Neuronal stem cell (in vitro differentiated cells): ENCODE results near the gene PMPCA.
A peak's percentile ranks its signal among the peaks of the same experiment; 100 is the strongest.

Experiments used
- DNase-seq: peaks from one replicate; pipeline ENCODE4 v3.0.0-alpha.2; 2013; ENCODE audit warnings: low spot score
- H2AFZ ChIP-seq: one replicate; pipeline ENCODE4 v1.6.1; 2013; ENCODE audit warnings: mild to moderate bottlenecking, low read length, inconsistent platforms
- H2AK5ac ChIP-seq: 2 replicates; pipeline ENCODE4 v1.6.1; 2013; ENCODE audit warnings: low read depth, mild to moderate bottlenecking, inconsistent platforms, low read length, moderate library complexity, mixed read lengths
- H2BK120ac ChIP-seq: 2 replicates; pipeline ENCODE4 v1.6.1; 2013; ENCODE audit warnings: low read depth, mild to moderate bottlenecking, inconsistent platforms, low read length, moderate library complexity, mixed read lengths
- H2BK12ac ChIP-seq: one replicate; pipeline ENCODE4 v1.6.1; 2013; ENCODE audit warnings: low read length, inconsistent platforms
- H2BK15ac ChIP-seq: 2 replicates; pipeline ENCODE4 v1.6.1; 2013; ENCODE audit warnings: mild to moderate bottlenecking, low read length, inconsistent platforms, mixed read lengths
- H2BK5ac ChIP-seq: one replicate; pipeline ENCODE4 v1.6.1; 2013; ENCODE audit warnings: inconsistent platforms, mild to moderate bottlenecking, low read length, moderate library complexity
- H3K14ac ChIP-seq: one replicate; pipeline ENCODE4 v1.6.1; 2013; ENCODE audit warnings: low read length, inconsistent platforms
- H3K18ac ChIP-seq: 2 replicates; pipeline ENCODE4 v1.6.1; 2013; ENCODE audit warnings: low read length, inconsistent platforms
- H3K23ac ChIP-seq: 2 replicates; pipeline ENCODE4 v1.6.1; 2013; ENCODE audit warnings: low read depth, mild to moderate bottlenecking, mixed read lengths, low read length, inconsistent platforms; ENCODE audit not compliant: poor library complexity
- H3K27ac ChIP-seq: replicated peaks from 3 replicates; pipeline ENCODE4 v1.5.1; 2013; ENCODE audit warnings: low read length, inconsistent platforms
- H3K27me3 ChIP-seq, 3 experiments: 2 replicates each; pipeline ENCODE4 v1.6.1; 2013; ENCODE audit warnings: low read length in 3 of 3, mild to moderate bottlenecking in 2 of 3, inconsistent platforms in 1 of 3, low read depth in 1 of 3, mixed read lengths in 1 of 3, moderate library complexity in 1 of 3; ENCODE audit not compliant: control insufficient read depth in 3 of 3, insufficient read depth in 3 of 3
- H3K36me3 ChIP-seq, 2 donors: replicated peaks in 1 of 2; 2 replicates each; pipeline ENCODE4 v1.6.1; 2013; ENCODE audit warnings: low read length in 2 of 2; ENCODE audit not compliant: control insufficient read depth in 2 of 2, insufficient read depth in 2 of 2
- H3K4ac ChIP-seq: 2 replicates; pipeline ENCODE4 v1.6.1; 2013; ENCODE audit warnings: inconsistent platforms, mild to moderate bottlenecking, low read length, moderate library complexity
- H3K4me1 ChIP-seq, 2 donors: 1 replicate in 1 of 2; 2 replicates in 1 of 2; pipeline ENCODE4 v1.6.1; 2013; ENCODE audit warnings: low read length in 2 of 2, low read depth in 1 of 2; ENCODE audit not compliant: control insufficient read depth in 2 of 2, insufficient read depth in 1 of 2
- H3K4me2 ChIP-seq: one replicate; pipeline ENCODE4 v1.6.1; 2013; ENCODE audit warnings: mild to moderate bottlenecking, low read length, inconsistent platforms; ENCODE audit not compliant: insufficient read depth, poor library complexity, severe bottlenecking
- H3K4me3 ChIP-seq, 2 donors: 2 replicates each; pipeline ENCODE4 v1.5.1; 2013; ENCODE audit warnings: low read length in 2 of 2, mild to moderate bottlenecking in 2 of 2, inconsistent platforms in 1 of 2, moderate library complexity in 1 of 2
- H3K79me1 ChIP-seq: one replicate; pipeline ENCODE4 v1.6.1; 2013; ENCODE audit warnings: low read depth, mild to moderate bottlenecking, inconsistent platforms, low read length, moderate library complexity
- H3K9ac ChIP-seq: one replicate; pipeline ENCODE4 v1.6.1; 2013; ENCODE audit warnings: mild to moderate bottlenecking, low read depth, low read length, inconsistent platforms; ENCODE audit not compliant: poor library complexity
- H3K9me3 ChIP-seq, 2 donors: replicated peaks in 1 of 2; 2 replicates each; pipeline versions ENCODE3 to v1.6.1; 2013; ENCODE audit warnings: low read length in 2 of 2, mild to moderate bottlenecking in 2 of 2, inconsistent platforms in 1 of 2, low read depth in 1 of 2, mixed read lengths in 1 of 2, moderate library complexity in 1 of 2; ENCODE audit not compliant: control insufficient read depth in 2 of 2, insufficient read depth in 1 of 2
- H4K8ac ChIP-seq: one replicate; pipeline ENCODE4 v1.6.1; 2013; ENCODE audit warnings: low read depth, mild to moderate bottlenecking, inconsistent platforms, low read length, moderate library complexity
- H4K91ac ChIP-seq: one replicate; pipeline ENCODE4 v1.6.1; 2013; ENCODE audit warnings: low read length, low read depth, mild to moderate bottlenecking, inconsistent platforms; ENCODE audit not compliant: poor library complexity
- WGBS, 2 donors: extraction: QIAGEN DNeasy Blood & Tissue Kit; methylation state at CpG; one replicate each; pipeline ENCODE4 v1.1.7; 2013; ENCODE audit warnings: missing lambda C conversion rate in 2 of 2, mixed read lengths in 1 of 2; ENCODE audit not compliant: insufficient read length in 2 of 2, insufficient replicate concordance in 1 of 2; ENCODE audit errors: extremely low coverage in 2 of 2; 5-methylcytosine and 5-hydroxymethylcytosine counted together

The PMPCA gene

GRCh38 chr9:136430588-136431234, 20.3 kb downstream of the PMPCA start:
- Histone ChIP-seq H3K36me3 (peaks cover 17 to 67% of the 10 kb centered on the region in 2 donors), H3K27me3 (no peaks in the 10 kb centered on the region), H2BK5ac (no peak overlapping the region), H2AFZ (no peak overlapping the region), H2BK120ac (no peak overlapping the region), H3K4ac (no peak overlapping the region), H3K9me3 (no peaks in the 10 kb centered on the region), H4K8ac (no peak overlapping the region), H3K9ac (no peak overlapping the region), H3K18ac (no peak overlapping the region), H2BK12ac (no peak overlapping the region), H3K4me1 (no peaks in the 10 kb centered on the region), H3K14ac (no peak overlapping the region), H3K79me1 (no peaks in the 10 kb centered on the region), H3K23ac (no peak overlapping the region), H3K4me2 (no peak overlapping the region), H4K91ac (no peak overlapping the region), H2AK5ac (no peak overlapping the region), H2BK15ac (no peak overlapping the region), H3K4me3 (no peak overlapping the region), H3K27ac (no peak overlapping the region)
- no peak for DNase-seq
- WGBS, 2 donors = no CpG with 5 or more reads among the region's 29 CpGs

DNA sequence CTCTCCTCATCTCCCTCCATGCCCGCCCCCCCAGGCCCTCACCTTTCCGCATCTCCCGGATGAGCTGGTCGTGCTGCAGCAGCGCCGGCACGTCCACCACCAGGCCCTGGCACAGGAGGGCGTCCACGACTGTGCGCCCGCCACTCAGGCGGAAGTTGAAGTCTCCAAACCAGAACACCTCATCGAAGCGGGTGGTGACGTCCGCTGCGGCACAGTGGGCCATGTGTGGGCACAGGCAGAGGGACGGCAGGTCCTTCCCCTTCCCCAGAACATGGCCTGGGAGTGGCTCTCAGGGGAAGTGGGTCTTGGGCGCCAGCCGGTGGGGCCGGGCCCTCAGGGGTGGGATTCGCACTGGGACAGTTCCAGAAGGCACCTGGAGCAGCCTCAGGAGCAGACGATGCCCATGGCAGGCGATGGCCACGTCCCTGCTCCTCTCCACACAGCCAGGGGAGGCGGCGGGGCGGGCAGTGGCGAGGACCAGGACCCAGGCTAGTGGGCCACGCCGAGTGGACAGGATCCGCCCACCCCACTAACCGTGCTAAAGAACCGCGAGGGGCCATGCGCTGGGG, 21.4 kb downstream of the PMPCA start:
- WGBS, 2 donors = no CpG with 5 or more reads among the region's 36 CpGs

GRCh38 chr9:136432591-136432990, 22.1 kb downstream of the PMPCA start:
- no peak overlapping the region for H4K8ac ChIP-seq
- no peak overlapping the region for H2AK5ac ChIP-seq
- no peak overlapping the region for H3K27ac ChIP-seq
- DNase-seq = no peak
- H2BK5ac ChIP-seq = peak overlapping the region; percentile 39
- H3K4me1 ChIP-seq = peaks cover 3 to 4% of the 10 kb centered on the region in 2 donors
- H3K36me3 ChIP-seq = peaks cover 17 to 75% of the 10 kb centered on the region in 2 donors
- no peak overlapping the region for H2BK120ac ChIP-seq
- H3K9me3 ChIP-seq = no peaks in the 10 kb centered on the region
- no peak overlapping the region for H3K4me3 ChIP-seq
- no peak overlapping the region for H3K4me2 ChIP-seq
- no peak overlapping the region for H2BK12ac ChIP-seq
- H2BK15ac ChIP-seq = no peak overlapping the region
- WGBS, 2 donors = no CpG with 5 or more reads among the region's 26 CpGs
- no peak overlapping the region for H4K91ac ChIP-seq
- H2AFZ ChIP-seq = no peak overlapping the region
- no peak overlapping the region for H3K4ac ChIP-seq
- H3K18ac ChIP-seq = no peak overlapping the region
- no peaks in the 10 kb centered on the region for H3K27me3 ChIP-seq
- H3K23ac ChIP-seq = no peak overlapping the region
- H3K79me1 ChIP-seq = peaks cover 7% of the 10 kb centered on the region
- H3K9ac ChIP-seq = no peak overlapping the region
- no peak overlapping the region for H3K14ac ChIP-seq

More for the DNA sequence above, 21.4 kb downstream of the PMPCA start:
- H2AK5ac ChIP-seq = no peak overlapping the region
- H4K8ac ChIP-seq = peak overlapping the region; percentile 3
- H3K4me3 ChIP-seq = no peak overlapping the region
- H3K4me1 ChIP-seq = no peaks in the 10 kb centered on the region
- no peak overlapping the region for H3K23ac ChIP-seq
- no peak overlapping the region for H3K27ac ChIP-seq
- no peak overlapping the region for H2BK15ac ChIP-seq
- no peak for DNase-seq
- no peak overlapping the region for H2AFZ ChIP-seq
- H3K79me1 ChIP-seq = peaks cover 3% of the 10 kb centered on the region
- peaks cover 17 to 71% of the 10 kb centered on the region in 2 donors for H3K36me3 ChIP-seq
- H3K9me3 ChIP-seq = no peaks in the 10 kb centered on the region
- no peak overlapping the region for H2BK5ac ChIP-seq
- H3K14ac ChIP-seq = no peak overlapping the region
- no peaks in the 10 kb centered on the region for H3K27me3 ChIP-seq
- H3K9ac ChIP-seq = no peak overlapping the region
- no peak overlapping the region for H3K4ac ChIP-seq
- H4K91ac ChIP-seq = no peak overlapping the region
- no peak overlapping the region for H2BK120ac ChIP-seq
- no peak overlapping the region for H3K4me2 ChIP-seq
- H2BK12ac ChIP-seq = no peak overlapping the region
- no peak overlapping the region for H3K18ac ChIP-seq

GRCh38 chr9:136433043-136433715, 22.7 kb downstream of the PMPCA start:
- Histone ChIP-seq H2AK5ac (no peak overlapping the region), H3K14ac (no peak overlapping the region), H2AFZ (no peak overlapping the region), H3K4me2 (no peak overlapping the region), H4K8ac (no peak overlapping the region), H2BK120ac (no peak overlapping the region), H3K36me3 (peaks cover 17 to 79% of the 10 kb centered on the region in 2 donors), H2BK12ac (no peak overlapping the region), H3K18ac (no peak overlapping the region), H3K9me3 (no peaks in the 10 kb centered on the region), H3K4ac (no peak overlapping the region), H2BK5ac (peak overlapping the region; percentile 39), H3K23ac (peak overlapping the region; percentile 55), H3K79me1 (peaks cover 11% of the 10 kb centered on the region), H3K4me1 (peaks cover 6 to 9% of the 10 kb centered on the region in 2 donors), H3K4me3 (no peak overlapping the region), H4K91ac (no peak overlapping the region), H2BK15ac (no peak overlapping the region), H3K27me3 (no peaks in the 10 kb centered on the region), H3K27ac (no peak overlapping the region), H3K9ac (no peak overlapping the region)
- no peak for DNase-seq
- no CpG with 5 or more reads among the region's 36 CpGs for WGBS, 2 donors
